ENCODE measurements around the gene ASIC4. TPM values are rescaled to one million over a fixed set of nuclear protein-coding genes. Genes with fewer than 3 reads are reported as not detected.

The ASIC4 gene
- total RNA-seq, 1 experiment from 2014 or later, result 2.1 TPM

GRCh38 chr2:219471476-219472371, 42.6 kb upstream of the ASIC4 start (continued):
- no peak for TF ChIP-seq REST (IDR thresholded peaks at IDR 0.05; ENCODE audit: low read depth)

GRCh38 chr2:219472629-219473187, 41.6 kb upstream of the ASIC4 start:
- no peak for TF ChIP-seq MAX (IDR thresholded peaks at IDR 0.05)
- no peak for TF ChIP-seq ZFX (IDR thresholded peaks at IDR 0.05)
- TF ChIP-seq FOSL1 (IDR thresholded peaks at IDR 0.05; ENCODE audit: low read depth), result no peak
- no peak for TF ChIP-seq EZH2phosphoT487 (IDR thresholded peaks at IDR 0.05; ENCODE audit: borderline replicate concordance)
- TF ChIP-seq CBX3 (IDR thresholded peaks at IDR 0.05; ENCODE audit: low read depth), result no peak
- no peak for TF ChIP-seq ATF3 (IDR thresholded peaks at IDR 0.05)
- TF ChIP-seq JUND (IDR thresholded peaks at IDR 0.05), result no peak
- no peak for TF ChIP-seq ZNF274 (IDR thresholded peaks at IDR 0.05; ENCODE audit: low read depth, low read length)
- TF ChIP-seq TCF7L2 (IDR thresholded peaks at IDR 0.05; ENCODE audit: borderline replicate concordance, extremely low read depth, insufficient read depth, insufficient read length), result no peak
- no peak for TF ChIP-seq POLR2AphosphoS5 (IDR thresholded peaks at IDR 0.05; ENCODE audit: low read depth, low read length)
- no peak for TF ChIP-seq YY1 (IDR thresholded peaks at IDR 0.05; ENCODE audit: extremely low read depth, insufficient replicate concordance, low read depth, low read length)

More at GRCh38 chr2:219472629-219473187, 41.6 kb upstream of the ASIC4 start:
- Histone ChIP-seq H3K4me1 (ENCODE audit: control insufficient read depth in 1 of 2, insufficient read depth in 2 of 2, low read length in 2 of 2) (peaks cover 3 to 16% of the 10 kb centered on the region in 2 experiments; a peak in 3 of 4 replicates), H3K4me2 (ENCODE audit: low read length) (no peak overlapping the region), H3K9ac (ENCODE audit: low read length) (no peak overlapping the region), H2AFZ (ENCODE audit: low read depth, low read length, poor library complexity, severe bottlenecking) (no peak overlapping the region), H3K36me3 (ENCODE audit: control insufficient read depth in 1 of 2, insufficient read depth in 2 of 2, low read length in 2 of 2) (no peaks in the 10 kb centered on the region), H3K79me2 (ENCODE audit: insufficient read depth, low read length) (no peaks in the 10 kb centered on the region), H3K9me3 (ENCODE audit: control insufficient read depth in 1 of 2, insufficient read depth in 1 of 2, low read depth in 1 of 2, low read length in 2 of 2) (no peaks in the 10 kb centered on the region), H3K4me3 (replicated peaks in 1 of 2; ENCODE audit: low read depth in 1 of 2, low read length in 2 of 2) (no peak overlapping the region), H3K27me3 (ENCODE audit: insufficient read depth, low read length) (no peaks in the 10 kb centered on the region), H4K20me1 (ENCODE audit: insufficient read depth) (no peaks in the 10 kb centered on the region), H3K9me2 (ENCODE audit: insufficient read depth) (no peaks in the 10 kb centered on the region), H3K27ac (ENCODE audit: low read depth, low read length) (no peak overlapping the region; the same call in 1 of the 2 replicates)
- ATAC-seq (no peak), DNase-seq (ENCODE audit: low read depth, low spot score) (no peak)
- ChIA-PET POLR2A (no interaction called here), CTCF (no interaction called here), RAD21 (ENCODE audit: low non-redundant PET in 1 of 2, low total read pairs in 2 of 2, uncharacterized antibody in 2 of 2, unreplicated experiment in 2 of 2) (no interaction called here)
- intact Hi-C loops (cut with micrococcal nuclease), result no loop called here
- no TSS peak for BruUV-seq (replicated peaks)
